NB4 (cell line): Measurements from ENCODE around the gene PACS1.

Experiments used
- DNase-seq: peaks from one replicate; pipeline ENCODE4 v3.0.0; 2010; ENCODE audit warnings: low read depth
- H3K4me3 ChIP-seq: one replicate; pipeline ENCODE4 v1.5.1; 2011; ENCODE audit warnings: mild to moderate bottlenecking, low read depth, low read length, moderate library complexity
- CTCF ChIP-seq: IDR thresholded peaks from one replicate; pipeline ENCODE4 v1.5.1; 2012; ENCODE audit warnings: low read depth, low read length
- MAX ChIP-seq: IDR thresholded peaks from 2 replicates; pipeline ENCODE4 v1.6.1; 2011; ENCODE audit warnings: low read depth, low read length
- MYC ChIP-seq: IDR thresholded peaks from 2 replicates; pipeline ENCODE4 v1.6.1; 2011; ENCODE audit warnings: low read depth, low read length
- POLR2A ChIP-seq: IDR thresholded peaks from 2 replicates; pipeline ENCODE4 v1.6.1; 2011; ENCODE audit warnings: mild to moderate bottlenecking; ENCODE audit not compliant: insufficient read length; ENCODE audit errors: extremely low read depth

Gene PACS1

GRCh38 chr11:66176650-66177049 is 106.6 kb downstream of the PACS1 start:
- DNase-seq, result no peak
- TF ChIP-seq MAX (no peak), POLR2A (no peak), CTCF (no peak), MYC (no peak)
- no peak overlapping the region for H3K4me3 ChIP-seq

GRCh38 chr11:66178183-66178582 is 108.1 kb downstream of the PACS1 start:
- DNase-seq, result no peak
- no peak for TF ChIP-seq MYC
- TF ChIP-seq POLR2A, result no peak
- no peak for TF ChIP-seq MAX
- TF ChIP-seq CTCF, result no peak
- no peak overlapping the region for H3K4me3 ChIP-seq

- no peak for DNase-seq
- H3K4me3 ChIP-seq, result no peak overlapping the region
- TF ChIP-seq MYC (no peak), MAX (no peak), CTCF (no peak), POLR2A (no peak)
Measured at GRCh38 chr11:66178871-66179270, 108.8 kb downstream of the PACS1 start.

GRCh38 chr11:66181632-66182315 is 111.7 kb downstream of the PACS1 start:
- TF ChIP-seq MAX (no peak), MYC (no peak), CTCF (no peak), POLR2A (no peak)
- H3K4me3 ChIP-seq, result no peak overlapping the region
- no peak for DNase-seq

GRCh38 chr11:66183494-66184048 is 113.5 kb downstream of the PACS1 start:
- H3K4me3 ChIP-seq, result no peak overlapping the region
- TF ChIP-seq MAX (no peak), POLR2A (no peak), CTCF (no peak), MYC (no peak)
- no peak for DNase-seq

GRCh38 chr11:66184728-66185127 is 114.7 kb downstream of the PACS1 start:
- TF ChIP-seq MYC (no peak), POLR2A (no peak), CTCF (no peak), MAX (no peak)
- DNase-seq, result no peak

More at GRCh38 chr11:66184728-66185127, 114.7 kb downstream of the PACS1 start:
- H3K4me3 ChIP-seq, result no peak overlapping the region
